Glomerular endothelial cell (primary cell): ENCODE results near the gene CDC37L1. TPM values are rescaled to one million over a fixed set of nuclear protein-coding genes. Genes with fewer than 3 reads are reported as not detected.
"Not testable (repeated sequence)": the region's sequence is repeated elsewhere in the genome, so short reads cannot be mapped to it uniquely, and the experiment has no call there.

ENCODE experiments used
- DNase-seq: peaks from one replicate; pipeline ENCODE4 v3.0.0-alpha.2; 2011; ENCODE audit warnings: low read depth, low spot score; ENCODE audit errors: extremely low read depth
- total RNA-seq: library from RNA; depleted of rRNA; stranded (reverse); fragments of >200 nt; gene quantifications from 2 replicates; pipeline ENCODE4 v1.2.3, GENCODE V29; 2015

The CDC37L1 gene
- total RNA-seq, 1 donor from 2014 or later: 7.4 TPM

DNA sequence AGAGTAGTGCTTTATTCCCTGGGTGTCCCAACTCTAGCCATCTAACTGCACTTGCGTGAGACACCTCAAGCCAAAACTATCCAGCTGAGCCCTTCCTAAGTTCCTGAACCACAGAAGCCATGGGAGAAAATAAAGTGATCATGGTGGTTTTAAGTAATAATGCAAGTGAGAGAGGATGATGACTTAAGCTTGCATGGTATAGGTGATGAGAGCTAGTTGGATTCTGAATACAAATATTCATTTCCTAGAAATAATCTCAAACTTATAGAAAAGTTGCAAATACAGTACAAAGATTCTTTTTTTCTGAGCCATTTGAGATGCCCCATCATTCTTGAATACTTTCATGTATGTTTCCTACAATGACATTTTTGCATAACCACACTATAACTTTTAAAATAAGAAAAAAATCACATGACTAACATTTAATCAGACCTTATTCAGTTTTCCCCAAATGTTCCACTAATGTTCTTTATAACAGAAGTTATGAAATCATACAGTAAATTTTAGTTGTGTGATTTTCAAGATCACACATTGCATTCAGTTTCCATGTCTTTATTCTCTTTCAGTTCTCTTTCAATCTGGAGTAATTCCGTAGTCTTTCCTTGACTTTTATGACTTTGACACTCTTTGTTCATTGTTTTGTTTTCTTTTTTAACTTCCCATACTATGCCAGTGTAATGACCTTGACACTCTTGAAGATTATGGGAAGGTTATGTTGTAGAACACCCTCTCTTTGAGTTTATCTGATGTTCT lies 67.1 kb downstream of the CDC37L1 start:
- DNase-seq: no peak

DNA sequence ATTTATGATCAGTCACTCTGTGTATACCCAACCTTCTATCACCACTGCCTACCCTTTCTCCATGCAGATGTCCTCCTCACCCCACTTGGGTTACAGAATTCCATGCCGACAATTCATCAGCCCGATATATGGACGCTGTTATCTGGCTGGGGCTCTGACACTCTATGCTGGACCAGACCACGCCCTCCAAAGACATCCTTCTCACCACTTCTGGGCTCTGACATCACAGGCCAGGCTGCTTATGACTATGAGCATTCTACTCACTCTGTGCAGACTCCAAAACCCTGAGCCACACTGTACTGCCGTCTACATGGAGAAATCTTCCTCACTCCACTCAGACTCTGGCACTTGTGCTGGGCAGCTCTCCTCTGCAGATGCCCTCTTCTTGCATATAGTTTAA lies 69.2 kb downstream of the CDC37L1 start:
- no peak for DNase-seq

- DNase-seq: peak; percentile 29
These were observed 70.8 kb downstream of the CDC37L1 start for GRCh38 chr9:4750023-4750673.

DNA sequence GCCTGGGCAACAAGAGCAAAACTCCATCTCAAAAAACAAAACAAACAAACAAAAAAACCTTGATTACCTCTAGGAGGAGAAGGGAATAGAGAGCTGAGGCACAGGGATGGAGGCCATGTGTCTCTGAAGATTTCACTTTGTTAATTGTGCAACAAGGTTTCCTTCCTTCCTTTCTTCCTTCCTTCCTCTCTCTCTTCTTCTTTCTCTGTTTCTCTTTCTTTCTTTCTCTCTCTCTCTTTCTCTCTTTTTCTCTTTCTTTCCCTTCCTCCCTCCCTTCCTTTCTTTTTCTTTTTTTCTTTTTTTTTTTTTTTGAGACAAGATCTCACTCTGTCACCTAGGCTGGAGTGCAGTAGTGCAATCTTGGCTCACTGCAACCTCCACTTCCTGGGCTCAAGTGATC lies 75.2 kb downstream of the CDC37L1 start:
- not testable (repeated sequence) for DNase-seq

- DNase-seq: no peak
These were observed 75.7 kb downstream of the CDC37L1 start for GRCh38 chr9:4755026-4755609.

GRCh38 chr9:4756420-4756819 lies 77.1 kb downstream of the CDC37L1 start:
- DNase-seq: no peak

Other genes with a start within 250 kb of the CDC37L1 start
- 10.9 and 13.0 TPM in 2 replicates for gene SLC1A1, start 189.1 kb upstream of the CDC37L1 start, total RNA-seq
- gene PLPP6, start 17.3 kb upstream of the CDC37L1 start, total RNA-seq: 6.1 and 7.2 TPM in 2 replicates
- 3.8 and 4.0 TPM in 2 replicates for gene SPATA6L, start 13.1 kb upstream of the CDC37L1 start, total RNA-seq
- gene AK3, start 61.6 kb downstream of the CDC37L1 start, total RNA-seq: 63.6 and 66.4 TPM in 2 replicates
- 10.7 and 18.3 TPM in 2 replicates for gene RCL1, start 113.4 kb downstream of the CDC37L1 start, total RNA-seq